Cortex of kidney (tissue), 1 donor: ENCODE measurements around the gene TSSC4.

ENCODE experiments used
- DNase-seq: peaks from one replicate; lab custom pipeline; 2025; lab: John Stamatoyannopoulos, UW

Gene TSSC4

DNA sequence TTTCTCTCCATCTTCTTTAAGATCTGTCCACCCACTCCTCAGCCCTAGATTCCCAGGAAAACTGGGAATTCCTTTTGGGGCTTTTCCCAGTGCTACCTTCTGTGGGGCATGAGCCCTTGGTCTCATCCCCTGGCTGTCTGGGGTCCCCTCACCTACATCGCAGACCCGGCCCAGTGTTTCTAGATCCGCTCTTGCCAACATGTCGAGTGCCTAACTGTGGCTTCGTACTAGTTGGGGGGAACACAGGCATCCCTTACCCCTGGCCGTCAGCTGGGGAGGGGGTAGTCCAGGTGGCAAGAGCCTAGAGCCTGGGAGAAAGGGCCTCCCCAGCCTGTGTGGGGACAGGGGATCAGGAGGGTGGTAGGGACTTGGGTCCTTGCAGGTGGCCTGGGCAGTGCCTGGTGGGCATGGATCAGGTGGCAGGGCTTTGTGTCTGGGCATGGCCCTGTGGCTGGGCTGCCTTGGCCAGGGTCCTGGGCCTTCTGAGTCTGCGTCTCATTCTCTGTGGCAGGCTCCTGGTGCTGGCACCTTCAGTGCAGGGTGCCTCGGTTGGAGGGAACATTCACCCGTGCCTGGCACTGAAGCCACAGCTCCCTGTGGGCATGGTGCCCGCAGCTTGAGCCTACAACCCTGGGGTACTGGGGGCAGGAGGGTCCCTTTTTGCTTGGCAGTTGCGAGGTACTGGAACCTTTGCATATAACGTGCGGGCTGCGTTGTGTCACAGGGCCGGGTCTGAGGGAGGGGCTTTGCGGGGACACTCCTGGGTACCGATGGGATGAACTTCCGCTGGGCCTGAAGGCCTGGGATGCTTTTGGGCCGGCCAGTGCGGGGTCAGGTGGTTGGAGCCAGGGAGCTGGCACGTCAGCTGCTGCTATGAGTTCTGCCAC, 48.4 kb downstream of the TSSC4 start:
- DNase-seq = no peak

DNA sequence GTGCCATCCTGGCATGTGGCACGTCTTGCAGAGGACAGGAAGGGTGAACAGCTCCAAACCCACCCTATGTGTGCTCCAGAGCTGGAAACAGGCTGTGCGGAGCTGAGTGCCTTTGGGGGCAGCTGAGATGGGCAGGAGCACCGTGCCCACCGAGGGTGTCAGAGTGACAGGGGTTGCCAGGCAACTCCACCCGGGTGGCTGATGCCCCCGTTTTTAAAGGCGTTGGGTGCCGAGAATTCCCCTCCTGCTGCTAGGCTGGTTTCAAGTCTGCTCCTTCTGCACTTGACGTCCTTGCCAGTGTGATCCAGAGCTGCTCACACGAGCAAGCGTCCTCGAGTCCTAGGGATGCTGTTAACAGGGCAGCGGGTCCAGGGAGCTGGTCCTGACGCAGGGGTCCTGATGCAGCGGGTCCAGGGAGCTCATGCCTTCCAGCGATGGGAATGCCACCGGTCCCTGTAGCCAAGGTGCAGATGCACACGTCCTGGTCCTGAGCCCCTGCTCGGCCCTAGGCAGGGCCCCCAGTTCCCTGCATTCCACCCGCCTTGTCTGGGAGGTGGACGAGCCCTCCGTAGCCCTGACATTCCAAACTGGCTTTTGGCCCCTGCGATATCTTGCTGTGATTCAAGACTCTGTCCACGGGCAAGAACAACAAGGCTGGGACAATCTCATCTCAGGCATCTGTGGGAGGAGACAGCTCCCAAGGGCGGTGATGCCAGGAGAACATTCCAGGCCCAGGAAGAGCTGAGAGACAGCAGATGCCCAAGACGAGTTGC, 49.2 kb downstream of the TSSC4 start:
- DNase-seq = no peak

DNA sequence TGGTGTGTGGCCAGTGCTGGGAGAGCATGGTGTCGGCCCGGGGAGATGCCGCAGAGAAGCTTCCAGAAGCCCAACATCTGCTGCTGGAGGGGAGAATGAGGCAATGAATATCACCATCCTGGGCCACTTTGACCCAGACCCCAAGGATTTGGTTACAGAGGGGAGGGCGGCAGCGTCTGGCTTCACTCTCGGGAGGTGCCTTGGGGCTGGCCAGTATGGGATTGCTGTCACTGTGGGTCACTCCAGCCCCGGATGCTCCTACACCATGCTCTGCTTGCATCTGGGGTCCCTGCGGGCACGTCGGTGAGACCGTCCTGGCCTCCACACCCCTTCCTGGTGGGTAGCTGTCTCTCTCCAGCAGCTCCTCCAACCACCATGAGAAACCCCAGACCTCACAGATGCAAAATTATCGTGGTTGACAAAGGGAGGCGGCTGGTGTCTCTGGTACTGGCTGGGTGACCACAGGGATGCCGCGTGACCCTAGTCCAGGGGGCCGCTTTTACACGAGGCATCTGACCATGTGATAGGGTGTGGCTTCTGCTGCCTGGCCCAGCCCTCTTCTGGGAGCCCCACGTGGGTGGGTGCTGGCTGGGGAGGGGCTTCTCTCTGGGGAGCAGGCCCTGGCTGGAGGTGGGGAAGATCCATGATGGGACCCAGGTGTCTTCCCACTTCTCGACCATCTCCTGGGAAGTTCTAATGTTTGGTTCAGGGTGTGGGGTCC, 49.9 kb downstream of the TSSC4 start:
- DNase-seq = no peak

DNA sequence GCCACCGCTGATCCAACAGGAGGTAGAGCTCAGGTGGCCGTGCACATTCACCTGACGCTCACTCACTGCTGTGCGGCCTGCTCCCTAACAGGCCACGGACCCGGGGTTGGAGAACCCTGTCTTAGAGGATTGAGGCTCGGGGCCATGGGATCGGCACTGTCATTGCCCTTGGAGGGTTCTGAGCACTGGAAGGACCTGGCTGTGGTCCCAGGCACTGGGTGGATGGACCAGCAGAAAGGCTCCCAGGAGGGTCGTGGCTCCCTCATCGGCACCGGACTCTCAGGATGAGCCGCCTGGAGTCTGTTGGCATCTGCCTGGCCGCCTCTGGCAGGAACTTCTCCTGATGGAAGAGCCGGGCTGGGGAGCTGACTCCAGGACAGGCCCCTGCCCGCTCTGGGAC, 50.8 kb downstream of the TSSC4 start:
- DNase-seq = no peak

DNA sequence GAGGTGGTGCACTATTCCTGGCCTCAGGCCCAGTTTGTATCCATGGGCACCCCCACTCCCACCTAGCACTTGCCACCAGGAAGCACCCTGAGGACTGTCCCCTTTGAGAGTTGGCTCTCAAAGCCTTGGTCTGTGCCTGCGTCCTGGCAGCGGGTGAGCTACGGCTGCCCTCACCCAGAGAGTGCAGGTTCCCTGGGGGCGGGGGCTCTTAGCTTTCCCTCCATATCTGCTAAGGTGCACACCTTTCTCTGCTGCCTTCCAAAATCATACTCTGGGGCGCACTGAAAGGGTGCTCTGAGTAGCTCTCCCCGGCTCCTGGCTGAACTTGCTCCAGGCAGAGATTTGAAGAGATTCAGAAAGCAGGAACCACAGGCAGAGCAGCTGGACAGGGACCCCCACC, 51.4 kb downstream of the TSSC4 start:
- no peak for DNase-seq

DNA sequence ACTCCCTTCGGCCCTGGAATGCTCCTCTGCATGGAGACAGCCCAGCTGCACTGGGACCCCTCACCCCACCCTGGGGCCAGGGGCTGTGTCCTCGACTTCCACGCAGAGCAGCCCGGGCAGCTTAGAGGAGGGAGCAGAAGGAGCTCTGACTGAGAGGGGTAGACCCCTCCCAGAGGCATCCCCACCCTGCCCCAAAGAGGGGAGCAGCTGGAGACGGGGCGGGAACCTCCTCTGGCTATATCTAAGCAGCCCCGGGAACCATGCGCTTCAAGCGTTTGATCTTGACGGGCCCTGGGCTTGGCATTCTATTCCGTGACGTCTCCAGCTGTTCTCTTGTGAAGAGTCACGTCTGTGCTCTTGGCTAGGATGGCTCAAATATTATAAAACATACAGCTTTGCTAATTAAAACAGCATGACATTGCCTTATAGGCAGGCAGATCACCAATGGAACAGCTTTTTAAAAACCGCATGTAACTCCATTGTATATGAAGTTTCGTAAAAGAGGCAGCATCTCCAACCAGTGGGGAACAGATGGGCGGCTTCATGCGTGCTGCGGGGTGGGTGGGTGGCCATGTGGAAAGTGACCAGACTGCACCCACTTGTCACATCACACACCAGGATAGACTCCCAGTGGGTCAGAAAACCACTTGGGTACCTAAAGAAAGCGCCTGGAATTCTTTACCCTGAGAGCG, 51.9 kb downstream of the TSSC4 start:
- no peak for DNase-seq

DNA sequence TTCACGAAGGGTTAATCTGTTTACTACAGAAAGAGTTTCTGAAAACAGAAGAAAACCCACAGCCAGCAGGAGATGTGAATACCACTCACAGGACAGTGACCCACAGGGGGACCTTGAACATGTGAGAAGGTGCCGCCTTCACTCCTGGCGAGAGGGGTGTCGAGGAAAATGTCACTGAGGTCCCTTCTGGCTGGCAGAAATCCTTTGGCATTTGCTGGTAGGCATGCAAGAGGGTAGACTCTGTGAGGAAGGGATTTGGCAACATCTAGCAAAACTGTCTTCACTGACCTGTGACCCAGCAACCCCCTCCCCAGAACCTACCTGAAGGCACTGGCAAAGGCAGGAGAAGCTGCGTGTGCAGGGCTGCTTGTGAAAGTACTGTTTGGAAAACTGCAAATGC, 52.9 kb downstream of the TSSC4 start:
- no peak for DNase-seq
